Nephron progenitor cell (in vitro differentiated cells): ENCODE results near the gene PGP.

Source experiments
- DNase-seq: peaks from one replicate; pipeline ENCODE4 v3.0.0; 2021
- H3K27ac Mint-ChIP-seq: 2 replicates; pipeline ENCODE4 v1.8.0; 2021; ENCODE audit warnings: mild to moderate bottlenecking, moderate library complexity, mixed read lengths
- H3K27me3 Mint-ChIP-seq: 2 replicates; pipeline ENCODE4 v1.8.0; 2021; ENCODE audit warnings: mild to moderate bottlenecking, low read depth, mixed read lengths; ENCODE audit not compliant: poor library complexity
- H3K36me3 Mint-ChIP-seq: 2 replicates; pipeline ENCODE4 v1.8.0; 2021; ENCODE audit warnings: low read depth, mixed read lengths
- H3K4me1 Mint-ChIP-seq: 2 replicates; pipeline ENCODE4 v1.8.0; 2021; ENCODE audit warnings: mixed read lengths
- H3K4me3 Mint-ChIP-seq: 2 replicates; pipeline ENCODE4 v1.8.0; 2021; ENCODE audit warnings: mild to moderate bottlenecking, moderate library complexity, mixed read lengths
- H3K9me3 Mint-ChIP-seq: 2 replicates; pipeline ENCODE4 v1.8.0; 2021; ENCODE audit warnings: mild to moderate bottlenecking, moderate library complexity, mixed read lengths
- CTCF ChIP-seq: fragments of 200-600 bp; sonication (generic); IDR thresholded peaks from 2 replicates; pipeline ENCODE4 v1.5.0; 2021; ENCODE audit warnings: antibody characterized with exemption

Gene PGP

GRCh38 chr16:2195322-2196161 lies 19.1 kb downstream of the PGP start:
- DNase-seq: no peak
- no peak for TF ChIP-seq CTCF
- peaks cover 17% of the 10 kb centered on the region for H3K4me1 Mint-ChIP-seq
- H3K4me3 Mint-ChIP-seq: peak overlapping the region; percentile 67
- H3K9me3 Mint-ChIP-seq: peaks cover 4% of the 10 kb centered on the region
- no peak overlapping the region for H3K27ac Mint-ChIP-seq
- H3K36me3 Mint-ChIP-seq: no peaks in the 10 kb centered on the region
- peaks cover 58% of the 10 kb centered on the region for H3K27me3 Mint-ChIP-seq

- Mint-ChIP-seq H3K9me3 (no peaks in the 10 kb centered on the region), H3K27ac (no peak overlapping the region), H3K27me3 (peaks cover 52% of the 10 kb centered on the region), H3K4me1 (peaks cover 23% of the 10 kb centered on the region), H3K4me3 (peak overlapping the region; percentile 67), H3K36me3 (no peaks in the 10 kb centered on the region)
- peak; percentile 45 for TF ChIP-seq CTCF
- DNase-seq: peak; percentile 44
These were observed 19.8 kb downstream of the PGP start for GRCh38 chr16:2194852-2195321.

DNA sequence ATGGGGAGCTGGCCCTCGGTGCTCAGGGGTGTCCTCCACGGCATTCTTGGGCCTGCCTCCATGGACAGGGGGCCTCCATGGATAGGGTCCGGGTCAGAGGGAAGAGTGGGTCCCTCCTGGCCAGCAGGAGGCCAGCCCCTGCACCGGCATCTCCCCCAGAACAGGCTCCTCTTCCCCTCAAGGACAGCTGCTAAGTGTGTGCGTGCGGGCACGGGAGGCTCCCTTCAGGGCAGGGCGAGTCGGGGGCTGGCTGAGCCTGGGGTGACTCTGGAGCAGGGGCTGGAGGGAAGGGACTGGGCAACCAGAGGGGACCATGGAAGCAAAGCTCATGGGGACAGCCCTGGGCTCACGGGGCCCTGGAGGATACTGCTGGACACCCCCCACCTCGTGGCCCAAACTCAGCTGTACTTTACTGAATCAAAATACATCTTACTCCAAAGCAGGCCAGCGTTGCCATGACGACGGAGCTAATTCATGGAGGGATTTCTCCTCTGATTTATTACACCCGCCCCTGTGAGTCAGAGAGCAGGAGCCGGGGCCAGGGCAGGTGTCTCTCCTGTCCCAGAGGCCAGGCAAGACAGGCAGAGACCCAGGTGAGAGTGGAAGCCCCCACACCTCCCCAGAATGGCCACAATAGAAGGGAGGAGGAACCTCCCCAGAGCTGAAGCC lies 20.3 kb downstream of the PGP start:
- Mint-ChIP-seq H3K27ac (no peak overlapping the region), H3K9me3 (no peaks in the 10 kb centered on the region), H3K36me3 (no peaks in the 10 kb centered on the region), H3K4me3 (peak overlapping the region; percentile 25), H3K4me1 (peaks cover 24% of the 10 kb centered on the region), H3K27me3 (peaks cover 46% of the 10 kb centered on the region)
- DNase-seq: peak; percentile 65
- TF ChIP-seq CTCF: no peak

DNA sequence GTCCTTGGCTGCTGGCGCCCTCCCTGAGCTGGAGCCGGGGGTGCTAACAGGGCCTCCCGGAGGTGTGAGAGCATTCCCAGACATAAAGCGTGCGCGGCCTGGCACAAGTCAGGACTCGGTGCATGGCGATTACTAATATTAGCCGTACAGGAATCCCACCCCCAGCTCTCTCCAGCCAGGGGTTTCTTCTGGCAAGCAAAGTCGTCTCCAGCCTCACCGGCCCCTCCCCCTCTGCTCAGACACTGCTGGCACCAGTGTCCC lies 23.3 kb downstream of the PGP start:
- no peaks in the 10 kb centered on the region for H3K36me3 Mint-ChIP-seq
- H3K4me1 Mint-ChIP-seq: peaks cover 24% of the 10 kb centered on the region
- no peak for TF ChIP-seq CTCF
- no peak overlapping the region for H3K27ac Mint-ChIP-seq
- no peak for DNase-seq
- no peak overlapping the region for H3K4me3 Mint-ChIP-seq
- H3K9me3 Mint-ChIP-seq: no peaks in the 10 kb centered on the region
- H3K27me3 Mint-ChIP-seq: peaks cover 21% of the 10 kb centered on the region

DNA sequence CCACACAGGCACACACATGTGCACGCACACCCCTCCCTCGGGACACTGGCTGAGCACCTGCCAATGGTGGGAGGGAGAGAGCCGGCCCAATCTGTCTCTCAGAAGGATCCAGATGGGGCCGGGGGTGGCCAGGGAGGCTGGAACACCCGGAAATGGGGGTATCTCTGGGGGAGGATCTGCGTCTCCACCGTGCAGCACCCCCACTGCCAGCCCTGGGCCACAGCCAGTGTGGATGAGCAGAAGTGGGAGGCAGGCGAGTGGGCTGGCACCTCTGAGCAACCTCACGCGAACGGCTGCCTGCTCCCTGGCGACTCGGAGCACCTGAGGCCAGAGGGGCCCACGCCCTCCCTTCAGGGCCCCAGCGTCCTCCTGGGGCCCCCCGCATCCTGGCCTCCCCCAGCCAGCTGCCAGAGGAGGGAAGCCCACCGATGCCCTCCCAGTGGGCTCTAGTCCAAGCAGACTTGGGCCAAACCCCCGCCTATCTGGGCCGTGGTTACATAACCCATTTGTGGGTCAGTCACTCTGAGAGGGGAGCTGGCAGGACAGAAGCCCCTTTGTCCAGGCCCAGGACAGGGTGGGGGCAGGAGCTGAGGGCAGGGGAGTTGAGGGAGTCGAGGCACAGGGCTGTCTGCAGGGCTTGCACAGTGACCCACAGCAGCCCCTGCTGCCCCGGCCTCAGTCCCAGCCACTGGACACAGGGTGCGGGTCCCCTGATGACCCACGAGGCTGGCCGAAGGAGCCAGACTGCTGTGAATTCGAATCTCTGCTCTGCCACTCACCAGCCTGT lies 23.8 kb downstream of the PGP start:
- TF ChIP-seq CTCF: no peak
- no peak overlapping the region for H3K27ac Mint-ChIP-seq

More for the DNA sequence above, 23.8 kb downstream of the PGP start:
- Mint-ChIP-seq H3K9me3 (no peaks in the 10 kb centered on the region), H3K4me3 (no peak overlapping the region), H3K36me3 (no peaks in the 10 kb centered on the region), H3K4me1 (peaks cover 24% of the 10 kb centered on the region), H3K27me3 (peaks cover 21% of the 10 kb centered on the region)
- DNase-seq: no peak
